Ovary (tissue), 9 donors: ENCODE results near the gene CYP19A1. TPM values are rescaled to one million over a fixed set of nuclear protein-coding genes. Genes with fewer than 3 reads are reported as not detected.
"Not testable (repeated sequence)": the region's sequence is repeated elsewhere in the genome, so short reads cannot be mapped to it uniquely, and the experiment has no call there.

Experiments
- DNase-seq, 5 donors: peaks; one replicate each; pipeline ENCODE4 v3.0.0-alpha.2; 2019 to 2020
- H3K27ac ChIP-seq, 2 donors: fragments of 200-600 bp; one replicate each; pipeline versions ENCODE4 v1.5.1 to v1.8.0; 2019 to 2022
- H3K27me3 ChIP-seq: fragments of 200-600 bp; one replicate; pipeline ENCODE4 v1.8.0; 2022
- H3K36me3 ChIP-seq: fragments of 200-600 bp; sonication (generic); one replicate; pipeline ENCODE4 v1.5.1; 2019
- H3K4me1 ChIP-seq: one replicate; pipeline ENCODE4 v1.8.1; 2013; ENCODE audit warnings: mild to moderate bottlenecking, moderate library complexity; ENCODE audit not compliant: insufficient read depth
- H3K4me3 ChIP-seq: fragments of 200-600 bp; sonication (generic); one replicate; pipeline ENCODE4 v1.5.1; 2017
- H3K9me3 ChIP-seq, 2 donors: fragments of 200-600 bp in 1 of 2; sonication (generic) in 1 of 2; one replicate each; pipeline versions ENCODE4 v1.5.1 to v1.8.1; 2013 to 2019; ENCODE audit warnings: mild to moderate bottlenecking in 1 of 2, moderate library complexity in 1 of 2
- EP300 ChIP-seq: sonication (generic); formaldehyde crosslinking; IDR thresholded peaks from one replicate; pipeline ENCODE4 v1.6.1; 2017; ENCODE audit warnings: antibody characterized with exemption
- POLR2A ChIP-seq: fragments of 450-650 bp; IDR thresholded peaks from one replicate; pipeline ENCODE4 v1.6.1; 2017; ENCODE audit warnings: antibody characterized with exemption, mild to moderate bottlenecking, moderate library complexity
- whole genome bisulfite sequencing, 3 donors: extraction: QIAGEN DNeasy Blood & Tissue Kit in 1 of 3; methylation state at CpG; one replicate each; pipeline versions ENCODE4 v1.1.5 to v1.1.7; 2013 to 2017; 5-methylcytosine and 5-hydroxymethylcytosine counted together
- intact Hi-C, 4 donors: fragments of 100-400 bp; cut with DNase I; formaldehyde crosslinking; loops; one replicate each; pipeline versions ENCODE4 v1.11.0 to v1.15.1; 2022 to 2023
- polyA plus RNA-seq, 2 donors: library from polyadenylated mRNA; stranded (reverse); fragments of 200-250 nt in 1 of 2; fragments of 350-450 nt in 1 of 2; fragmentation: Illumina TruSeq in 1 of 2; extraction: RNeasy Lipid Tissue Mini Kit (QIAGEN cat#74804) in 1 of 2; gene quantifications; one replicate each; pipeline ENCODE4 v1.2.3, GENCODE V29; 2013 to 2014
- total RNA-seq, 7 donors: library from RNA; depleted of rRNA in 2 of 7; stranded (reverse); fragments of >200 nt in 2 of 7; fragmentation: NEBNext Ultra II Directional in 3 of 7; extraction: Animal tissue kit (Norgen Biotek cat#: 25700) in 3 of 7; gene quantifications; one replicate each; pipeline versions ENCODE4 v1.1.0 to v1.2.4, GENCODE V29; 2016 to 2023
- TF ChIP-seq, protein P1 (sequence below), 3 donors: fragments of 450-650 bp in 2 of 3; fragments of 200-600 bp in 1 of 3; IDR thresholded peaks; one replicate each; pipeline versions ENCODE4 v1.5.1 to v1.8.0; 2016 to 2022; ENCODE audit warnings: antibody characterized with exemption in 3 of 3, mild to moderate bottlenecking in 1 of 3
- donor health status: DM: no; HTN: no; CAD: no; lungs with moderate emphysema.
- donor health status: DM: no; HTN: no; CAD: no.
- donor health status: Bipolar disorder and iron deficiency.
- donor health status: DM: yes; HTN: yes; CAD: no.
- donor health status: DM: no; HTN: no; CAD: no.
- donor health status: DM: yes; HTN: yes; CAD: no.

The CYP19A1 gene
- total and polyA plus RNA-seq, 9 donors: 0.81 to 1,570 (median 1.4) TPM

DNA sequence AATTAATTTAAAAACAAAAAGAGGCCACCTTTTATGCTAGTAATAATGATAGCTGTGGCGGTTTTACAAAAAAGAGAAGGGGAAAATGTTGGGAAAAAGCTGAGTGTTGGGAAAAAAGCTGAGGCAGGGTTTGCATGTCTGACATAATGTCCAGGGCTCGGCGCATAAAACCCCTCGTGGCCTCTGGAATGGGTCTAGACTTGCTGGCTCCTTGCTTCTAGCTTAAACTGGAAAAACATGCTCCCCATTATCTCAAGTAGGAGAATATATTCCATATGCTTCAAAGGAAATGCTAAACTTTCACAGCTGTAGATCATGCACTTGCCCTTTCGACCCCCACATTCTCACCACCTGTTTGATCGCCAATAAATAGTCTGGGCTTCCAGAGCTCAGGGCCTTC lies 53.0 kb downstream of the CYP19A1 start:
- DNase-seq: no peak
- Histone ChIP-seq H3K27ac (no peak overlapping the region), H3K36me3 (no peaks in the 10 kb centered on the region), H3K4me1 (no peaks in the 10 kb centered on the region), H3K9me3 (no peaks in the 10 kb centered on the region), H3K27me3 (no peaks in the 10 kb centered on the region), H3K4me3 (no peak overlapping the region)
- intact Hi-C loops: loop anchor here in 1 of 4 donors (10.0 kb wide), 1 partner anchor 99 kb away; no protein-coding TSS in a partner anchor
- 73 to 77% (median 73%) methylated on average over 6 of the region's 6 CpGs for WGBS, 3 donors
- TF ChIP-seq POLR2A: no peak
- TF ChIP-seq, protein P1, sequence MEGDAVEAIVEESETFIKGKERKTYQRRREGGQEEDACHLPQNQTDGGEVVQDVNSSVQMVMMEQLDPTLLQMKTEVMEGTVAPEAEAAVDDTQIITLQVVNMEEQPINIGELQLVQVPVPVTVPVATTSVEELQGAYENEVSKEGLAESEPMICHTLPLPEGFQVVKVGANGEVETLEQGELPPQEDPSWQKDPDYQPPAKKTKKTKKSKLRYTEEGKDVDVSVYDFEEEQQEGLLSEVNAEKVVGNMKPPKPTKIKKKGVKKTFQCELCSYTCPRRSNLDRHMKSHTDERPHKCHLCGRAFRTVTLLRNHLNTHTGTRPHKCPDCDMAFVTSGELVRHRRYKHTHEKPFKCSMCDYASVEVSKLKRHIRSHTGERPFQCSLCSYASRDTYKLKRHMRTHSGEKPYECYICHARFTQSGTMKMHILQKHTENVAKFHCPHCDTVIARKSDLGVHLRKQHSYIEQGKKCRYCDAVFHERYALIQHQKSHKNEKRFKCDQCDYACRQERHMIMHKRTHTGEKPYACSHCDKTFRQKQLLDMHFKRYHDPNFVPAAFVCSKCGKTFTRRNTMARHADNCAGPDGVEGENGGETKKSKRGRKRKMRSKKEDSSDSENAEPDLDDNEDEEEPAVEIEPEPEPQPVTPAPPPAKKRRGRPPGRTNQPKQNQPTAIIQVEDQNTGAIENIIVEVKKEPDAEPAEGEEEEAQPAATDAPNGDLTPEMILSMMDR (IDR thresholded peaks at IDR 0.05): no peak
- no peak for TF ChIP-seq EP300

DNA sequence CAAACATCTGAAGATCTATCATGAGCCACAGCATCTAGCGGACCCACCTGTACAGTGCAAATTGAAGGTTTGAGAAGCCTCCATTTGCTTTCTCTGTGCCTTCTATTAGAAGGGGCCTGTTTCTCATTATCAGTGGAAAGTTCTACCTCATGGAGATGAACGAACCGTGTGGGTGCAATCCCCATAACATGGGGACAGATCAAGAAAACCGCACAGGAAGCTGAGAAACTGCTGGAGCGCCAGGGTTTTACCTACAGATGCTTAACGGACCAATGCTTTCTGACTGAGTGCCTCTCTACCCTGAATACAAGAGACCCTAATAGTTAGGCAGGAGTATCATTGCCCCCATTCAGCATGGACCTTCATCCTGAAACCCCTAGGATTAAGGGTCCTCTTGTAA lies 53.5 kb downstream of the CYP19A1 start:
- Histone ChIP-seq H3K27me3 (no peaks in the 10 kb centered on the region), H3K4me3 (no peak overlapping the region), H3K9me3 (no peaks in the 10 kb centered on the region), H3K4me1 (no peaks in the 10 kb centered on the region), H3K27ac (no peak overlapping the region), H3K36me3 (no peaks in the 10 kb centered on the region)
- no peak for DNase-seq
- intact Hi-C loops: loop anchor here in 1 of 4 donors (10.0 kb wide), 1 partner anchor 100 kb away; no protein-coding TSS in a partner anchor
- TF ChIP-seq EP300: no peak
- TF ChIP-seq, protein P1 (IDR thresholded peaks at IDR 0.05): no peak
- no peak for TF ChIP-seq POLR2A
- 91 to 93% (median 93%) methylated on average over 6 of the region's 6 CpGs for WGBS, 3 donors

DNA sequence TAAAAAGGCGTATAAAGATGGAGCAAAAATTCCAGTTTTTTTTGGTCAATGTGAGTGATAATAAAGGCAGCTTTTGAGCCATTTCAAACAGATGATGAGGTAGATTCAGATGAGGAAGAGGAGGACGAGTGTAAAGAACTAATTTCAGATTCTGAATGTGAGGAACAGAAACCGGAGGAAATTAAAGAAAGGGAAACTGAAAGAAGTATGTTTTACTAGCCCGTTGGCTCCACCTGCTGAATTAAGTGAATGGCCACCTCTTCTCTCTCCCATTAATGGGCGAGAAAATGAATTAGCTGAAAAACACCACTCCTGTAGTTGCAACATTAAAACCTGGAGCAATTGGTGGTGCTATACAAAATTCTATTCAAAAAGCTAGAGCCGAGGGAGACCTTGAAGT lies 55.4 kb downstream of the CYP19A1 start:
- no peak overlapping the region for H3K27ac ChIP-seq
- no peak for DNase-seq
- 77 to 80% (median 79%) methylated on average over 6 of the region's 6 CpGs for WGBS, 3 donors
- no peaks in the 10 kb centered on the region for H3K27me3 ChIP-seq
- intact Hi-C loops: loop anchor here in 1 of 4 donors (10.0 kb wide), 1 partner anchor 102 kb away; no protein-coding TSS in a partner anchor
- no peak overlapping the region for H3K4me3 ChIP-seq
- TF ChIP-seq POLR2A (no peak), EP300 (no peak)
- TF ChIP-seq, protein P1 (IDR thresholded peaks at IDR 0.05): no peak
- H3K4me1 ChIP-seq: no peaks in the 10 kb centered on the region
- no peaks in the 10 kb centered on the region for H3K9me3 ChIP-seq
- no peaks in the 10 kb centered on the region for H3K36me3 ChIP-seq

DNA sequence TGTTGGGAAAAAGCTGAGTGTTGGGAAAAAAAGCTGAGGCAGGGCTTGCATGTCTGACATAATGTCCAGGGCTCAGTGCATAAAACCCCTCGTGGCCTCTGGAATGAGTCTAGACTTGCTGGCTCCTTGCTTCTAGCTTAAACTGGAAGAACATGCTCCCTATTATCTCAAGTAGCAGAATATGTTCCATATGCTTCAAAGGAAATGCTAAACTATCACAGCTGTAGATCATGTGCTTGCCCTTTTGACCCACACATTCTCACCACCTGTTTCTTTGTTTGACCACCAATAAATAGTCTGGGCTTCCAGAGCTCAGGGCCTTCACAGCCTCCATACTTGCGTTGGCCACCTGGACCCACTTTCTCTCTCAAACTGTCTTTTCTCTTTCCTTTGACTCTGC lies 56.2 kb downstream of the CYP19A1 start:
- intact Hi-C loops: loop anchor here in 1 of 4 donors (10.0 kb wide), 1 partner anchor 103 kb away; no protein-coding TSS in a partner anchor
- H3K27ac ChIP-seq: not testable (repeated sequence)

DNA sequence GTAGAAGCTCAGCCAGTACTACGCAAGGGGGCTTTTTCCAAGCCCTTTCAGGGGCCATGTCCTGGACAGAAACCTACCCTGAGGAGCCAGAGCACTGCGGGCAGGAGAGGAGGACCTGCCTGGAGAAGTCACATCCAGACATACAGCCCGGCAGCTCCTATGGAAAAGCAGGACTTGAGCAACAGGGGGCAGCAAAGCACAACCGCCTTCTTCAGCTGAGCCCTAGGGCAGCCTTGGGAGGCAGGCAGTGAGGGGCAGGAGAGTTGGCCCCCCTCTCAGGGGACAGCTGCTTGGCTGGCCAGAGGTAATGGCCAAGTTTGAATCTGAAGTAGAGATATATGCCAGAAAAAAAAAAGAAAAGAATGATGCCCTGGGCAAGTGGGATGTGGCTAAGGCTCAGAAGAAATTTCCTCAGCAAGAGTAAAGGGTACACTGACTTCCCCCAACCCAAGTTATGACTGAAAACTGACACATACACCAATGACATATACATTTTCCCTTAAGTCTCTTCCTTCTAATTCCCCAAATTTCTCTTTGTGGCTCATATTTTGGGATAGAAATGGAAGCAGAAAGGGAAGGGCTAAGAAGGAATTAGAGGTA lies 56.9 kb downstream of the CYP19A1 start:
- Histone ChIP-seq H3K4me1 (no peaks in the 10 kb centered on the region), H3K36me3 (no peaks in the 10 kb centered on the region), H3K9me3 (no peaks in the 10 kb centered on the region), H3K27ac (no peak overlapping the region), H3K27me3 (no peaks in the 10 kb centered on the region), H3K4me3 (no peak overlapping the region)
- intact Hi-C loops: loop anchor here in 2 of 4 donors (2.0 to 10.0 kb wide), 2 partner anchors 99 to 103 kb away; no protein-coding TSS in a partner anchor
- TF ChIP-seq, protein P1 (IDR thresholded peaks at IDR 0.05): peak in 1 of 3 donors; percentile 18
- no peak for TF ChIP-seq EP300
- TF ChIP-seq POLR2A: no peak
- peak in 3 of 5 donors; percentile 28 to 49 (median 43) for DNase-seq
- WGBS, 3 donors: 56 to 66% (median 57%) methylated on average over 4 of the region's 4 CpGs

More for the DNA sequence above, 56.2 kb downstream of the CYP19A1 start:
- not testable (repeated sequence) for H3K36me3 ChIP-seq, H3K4me1 ChIP-seq, H3K9me3 ChIP-seq, H3K4me3 ChIP-seq, DNase-seq, H3K27me3 ChIP-seq
- 48 to 49% (median 48%) methylated on average over 2 of the region's 2 CpGs for WGBS, 3 donors
